Heart left ventricle (tissue), 16 donors: ENCODE results near the gene CELSR1. TPM values are rescaled to one million over a fixed set of nuclear protein-coding genes. Genes with fewer than 3 reads are reported as not detected.

Source experiments
- ATAC-seq, 4 donors: fragments of 200-7000 bp; cut with Tn5 transposase; one replicate each; pipeline ENCODE4 v1.9.1; 2020 to 2022; ENCODE audit warnings: moderate library complexity in 4 of 4, mild to moderate bottlenecking in 3 of 4, moderate number of reproducible peaks in 1 of 4
- DNase-seq, 5 donors: peaks; one replicate each; pipeline ENCODE4 v3.0.0-alpha.2; 2020
- H3K27ac ChIP-seq, 12 donors: fragments of 200-600 bp; sonication (generic) in 4 of 12; one replicate each; pipeline versions ENCODE4 v1.5.0 to v1.8.0; 2016 to 2022; ENCODE audit warnings: mild to moderate bottlenecking in 2 of 12
- H3K27me3 ChIP-seq, 9 donors: fragments of 200-600 bp; sonication (generic) in 2 of 9; one replicate each; pipeline versions ENCODE4 v1.5.1 to v1.8.0; 2016 to 2022; ENCODE audit warnings: mild to moderate bottlenecking in 3 of 9
- H3K36me3 ChIP-seq, 9 donors: fragments of 200-600 bp; sonication (generic) in 2 of 9; one replicate each; pipeline versions ENCODE4 v1.5.0 to v1.8.0; 2018 to 2022; ENCODE audit warnings: mild to moderate bottlenecking in 2 of 9
- H3K4me1 ChIP-seq, 12 donors: fragments of 200-600 bp; sonication (generic) in 4 of 12; one replicate each; pipeline versions ENCODE4 v1.5.0 to v1.8.0; 2016 to 2022; ENCODE audit warnings: mild to moderate bottlenecking in 3 of 12
- H3K4me3 ChIP-seq, 12 donors: fragments of 200-600 bp; sonication (generic) in 4 of 12; one replicate each; pipeline versions ENCODE4 v1.5.0 to v1.8.0; 2017 to 2022; ENCODE audit warnings: mild to moderate bottlenecking in 9 of 12, moderate library complexity in 4 of 12
- H3K9me3 ChIP-seq, 12 donors: fragments of 200-600 bp; sonication (generic) in 4 of 12; one replicate each; pipeline versions ENCODE4 v1.5.0 to v1.8.0; 2016 to 2022; ENCODE audit warnings: mild to moderate bottlenecking in 1 of 12
- CTCF ChIP-seq, 12 donors: fragments of 200-600 bp; sonication (generic) in 4 of 12; IDR thresholded peaks; one replicate each; pipeline versions ENCODE4 v1.5.0 to v1.8.0; 2018 to 2022; ENCODE audit warnings: antibody characterized with exemption in 12 of 12, mild to moderate bottlenecking in 5 of 12
- POLR2A ChIP-seq, 2 donors: fragments of 450-650 bp; IDR thresholded peaks; one replicate each; pipeline ENCODE4 v1.6.1; 2017; ENCODE audit warnings: antibody characterized with exemption in 2 of 2, mild to moderate bottlenecking in 2 of 2, moderate library complexity in 2 of 2
- WGBS, 4 donors: extraction: QIAGEN DNeasy Blood & Tissue Kit in 2 of 4; methylation state at CpG; one replicate each; pipeline versions ENCODE4 v1.1.5 to v1.1.7; 2013 to 2018; 5-methylcytosine and 5-hydroxymethylcytosine counted together
- intact Hi-C, 10 donors: fragments of 100-400 bp; cut with DNase I; formaldehyde crosslinking; loops; one replicate each; pipeline versions ENCODE4 v1.11.1 to v1.14.2; 2022
- polyA plus RNA-seq, 2 donors: library from polyadenylated mRNA; stranded (reverse); fragments of 200-250 nt; gene quantifications; one replicate each; pipeline ENCODE4 v1.2.3, GENCODE V29; 2013
- total RNA-seq, 9 donors: library from RNA; depleted of rRNA in 2 of 9; stranded (reverse); fragments of >200 nt in 2 of 9; fragmentation: NEBNext Ultra II Directional in 3 of 9; extraction: Animal tissue kit (Norgen Biotek cat#: 25700) in 3 of 9; gene quantifications; one replicate each; pipeline versions ENCODE4 v1.1.0 to v1.2.4, GENCODE V29; 2016 to 2023
- donor health status: ischemic (EF 13 %, LVEDD 7.1; RV severe dilation, severe dysfunction).
- donor health status: healthy with polysubstance abuse.
- donor health status: DM: no; HTN: yes; CAD: no.
- donor health status: DM: no; HTN: no; CAD: no.
- donor health status: ischemic (EF 25% LVEDD 6.9; RV normal size, moderate dysfunction).
- donor health status: ischemic (EF 25% LVEDD 5.7; RV mildly dilated, moderate dysfunction).
- donor health status: healthy.
- donor health status: DM: yes; HTN: yes; CAD: no.
- donor health status: ischemic (EF 35%, LVEDD 5.7; RV mildly dilated, moderate dysfunction).
- donor health status: nonischemic (EF 11% LVEDD 7.7; RV severe dilation, severe dysfunction).
- donor health status: DM: yes; HTN: yes; CAD: no.
- donor health status: PGD.
- donor health status: ischemic (EF 29% LVEDD 5.4; RV normal size, mild dysfunction).
- donor health status: nonischemic (EF 23%, LVEDD 6.1; RV moderate dilation, normal function).

Gene CELSR1
- total and polyA plus RNA-seq, 11 donors = 5.9 to 15.8 (median 11.9) TPM

GRCh38 chr22:46522797-46523196, 14.6 kb downstream of the CELSR1 start:
- 51 to 73% (median 64%) methylated on average over 4 to 8 of the region's 8 CpGs for WGBS, 4 donors
- TF ChIP-seq POLR2A (IDR thresholded peaks at IDR 0.05) (no peak), CTCF (IDR thresholded peaks at IDR 0.05) (no peak)

GRCh38 chr22:46521994-46522393, 15.4 kb downstream of the CELSR1 start:
- intact Hi-C loops = loop anchor here in 2 of 10 donors (10.0 kb wide), 2 partner anchors 57 to 127 kb away; no protein-coding TSS in a partner anchor
- Histone ChIP-seq H3K9me3 (no peaks in the 10 kb centered on the region), H3K4me3 (no peak overlapping the region), H3K27ac (no peak overlapping the region), H3K36me3 (no peaks in the 10 kb centered on the region), H3K4me1 (no peaks in the 10 kb centered on the region), H3K27me3 (peaks cover 0 to 12% (median 0%) of the 10 kb centered on the region in 9 donors)
- ATAC-seq (no peak), DNase-seq (no peak)
- TF ChIP-seq POLR2A (IDR thresholded peaks at IDR 0.05) (no peak), CTCF (IDR thresholded peaks at IDR 0.05) (no peak)
- WGBS, 4 donors = 85 to 90% (median 88%) methylated on average over 5 of the region's 5 CpGs

More at GRCh38 chr22:46522797-46523196, 14.6 kb downstream of the CELSR1 start:
- Histone ChIP-seq H3K4me3 (no peak overlapping the region), H3K27ac (no peak overlapping the region), H3K27me3 (peaks cover 0 to 12% (median 0%) of the 10 kb centered on the region in 9 donors), H3K9me3 (no peaks in the 10 kb centered on the region), H3K36me3 (no peaks in the 10 kb centered on the region), H3K4me1 (no peaks in the 10 kb centered on the region)
- intact Hi-C loops = loop anchor here in 2 of 10 donors (10.0 kb wide), 2 partner anchors 58 to 128 kb away; no protein-coding TSS in a partner anchor
- ATAC-seq (no peak), DNase-seq (no peak)

GRCh38 chr22:46520880-46521279, 16.5 kb downstream of the CELSR1 start:
- Histone ChIP-seq H3K4me3 (no peak overlapping the region), H3K9me3 (no peaks in the 10 kb centered on the region), H3K4me1 (no peaks in the 10 kb centered on the region), H3K27ac (no peak overlapping the region), H3K36me3 (no peaks in the 10 kb centered on the region), H3K27me3 (peaks cover 0 to 4% (median 0%) of the 10 kb centered on the region in 9 donors)
- no peak for ATAC-seq
- 90 to 92% (median 92%) methylated on average over 8 of the region's 8 CpGs for WGBS, 4 donors
- peak in 1 of 5 donors; percentile 2 for DNase-seq
- intact Hi-C loops = loop anchor here in 2 of 10 donors (10.0 kb wide), 2 partner anchors 56 to 126 kb away; no protein-coding TSS in a partner anchor
- TF ChIP-seq CTCF (IDR thresholded peaks at IDR 0.05) (no peak), POLR2A (IDR thresholded peaks at IDR 0.05) (no peak)

- no peak for TF ChIP-seq CTCF (IDR thresholded peaks at IDR 0.05)
- no peak for TF ChIP-seq POLR2A (IDR thresholded peaks at IDR 0.05)
- Histone ChIP-seq H3K9me3 (no peaks in the 10 kb centered on the region), H3K36me3 (no peaks in the 10 kb centered on the region), H3K27me3 (peaks cover 0 to 4% (median 0%) of the 10 kb centered on the region in 9 donors), H3K4me3 (no peak overlapping the region), H3K27ac (no peak overlapping the region), H3K4me1 (no peaks in the 10 kb centered on the region)
- 88 to 97% (median 94%) methylated on average over 9 of the region's 9 CpGs for WGBS, 4 donors
- no peak for ATAC-seq
- intact Hi-C loops = no loop called here
- DNase-seq = peak in 2 of 5 donors; percentile 19 to 49
Observed at GRCh38 chr22:46519377-46519776, 18.0 kb downstream of the CELSR1 start.
